ENCODE results near the gene KRT76. TPM values are rescaled to one million over a fixed set of nuclear protein-coding genes. Genes with fewer than 3 reads are reported as not detected.

KRT76 gene
- total RNA-seq, 1 donor = not detected

DNA sequence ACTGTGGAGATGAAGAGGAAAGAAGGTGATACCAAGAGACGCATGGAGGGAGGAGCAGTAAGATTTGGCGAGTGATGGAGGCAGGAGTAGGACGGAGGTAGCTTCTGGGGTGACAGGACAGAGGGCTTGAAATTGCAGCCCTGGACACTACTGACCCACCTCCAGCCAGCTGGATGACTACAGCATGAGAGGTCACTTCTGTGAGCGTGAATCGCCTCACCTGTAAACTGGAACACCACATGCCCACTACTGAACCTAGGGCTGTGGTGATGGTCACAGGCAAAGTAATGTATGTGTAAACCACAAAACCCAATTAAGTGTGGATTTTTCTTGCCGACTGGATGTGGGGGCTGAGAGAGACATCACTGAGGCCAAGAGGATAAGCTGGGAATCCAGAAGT is 43.4 kb upstream of the KRT76 start:
- Histone ChIP-seq H3K27ac (ENCODE audit: low read depth, low read length) (no peak overlapping the region), H3K4me1 (ENCODE audit: insufficient read depth, low read length) (peaks cover 7% of the 10 kb centered on the region), H4K20me1 (ENCODE audit: insufficient read depth, low read length) (no peaks in the 10 kb centered on the region), H3K9me3 (ENCODE audit: low read depth, low read length) (no peaks in the 10 kb centered on the region), H3K4me2 (ENCODE audit: insufficient read depth, low read length) (no peak overlapping the region), H3K36me3 (ENCODE audit: insufficient read depth, low read length) (no peaks in the 10 kb centered on the region), H3K27me3 (ENCODE audit: insufficient read depth, low read length) (peaks cover 23% of the 10 kb centered on the region), H3K79me2 (ENCODE audit: insufficient read depth, low read length) (no peaks in the 10 kb centered on the region), H2AFZ (ENCODE audit: low read length) (no peak overlapping the region), H3K4me3 (ENCODE audit: insufficient read depth, low read length) (no peak overlapping the region)
- TF ChIP-seq, protein P1, sequence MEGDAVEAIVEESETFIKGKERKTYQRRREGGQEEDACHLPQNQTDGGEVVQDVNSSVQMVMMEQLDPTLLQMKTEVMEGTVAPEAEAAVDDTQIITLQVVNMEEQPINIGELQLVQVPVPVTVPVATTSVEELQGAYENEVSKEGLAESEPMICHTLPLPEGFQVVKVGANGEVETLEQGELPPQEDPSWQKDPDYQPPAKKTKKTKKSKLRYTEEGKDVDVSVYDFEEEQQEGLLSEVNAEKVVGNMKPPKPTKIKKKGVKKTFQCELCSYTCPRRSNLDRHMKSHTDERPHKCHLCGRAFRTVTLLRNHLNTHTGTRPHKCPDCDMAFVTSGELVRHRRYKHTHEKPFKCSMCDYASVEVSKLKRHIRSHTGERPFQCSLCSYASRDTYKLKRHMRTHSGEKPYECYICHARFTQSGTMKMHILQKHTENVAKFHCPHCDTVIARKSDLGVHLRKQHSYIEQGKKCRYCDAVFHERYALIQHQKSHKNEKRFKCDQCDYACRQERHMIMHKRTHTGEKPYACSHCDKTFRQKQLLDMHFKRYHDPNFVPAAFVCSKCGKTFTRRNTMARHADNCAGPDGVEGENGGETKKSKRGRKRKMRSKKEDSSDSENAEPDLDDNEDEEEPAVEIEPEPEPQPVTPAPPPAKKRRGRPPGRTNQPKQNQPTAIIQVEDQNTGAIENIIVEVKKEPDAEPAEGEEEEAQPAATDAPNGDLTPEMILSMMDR (IDR thresholded peaks at IDR 0.05; ENCODE audit: extremely low read depth, low read depth, low read length) = no peak
- no peak for DNase-seq (ENCODE audit: insufficient read length, low spot score, missing footprints)

DNA sequence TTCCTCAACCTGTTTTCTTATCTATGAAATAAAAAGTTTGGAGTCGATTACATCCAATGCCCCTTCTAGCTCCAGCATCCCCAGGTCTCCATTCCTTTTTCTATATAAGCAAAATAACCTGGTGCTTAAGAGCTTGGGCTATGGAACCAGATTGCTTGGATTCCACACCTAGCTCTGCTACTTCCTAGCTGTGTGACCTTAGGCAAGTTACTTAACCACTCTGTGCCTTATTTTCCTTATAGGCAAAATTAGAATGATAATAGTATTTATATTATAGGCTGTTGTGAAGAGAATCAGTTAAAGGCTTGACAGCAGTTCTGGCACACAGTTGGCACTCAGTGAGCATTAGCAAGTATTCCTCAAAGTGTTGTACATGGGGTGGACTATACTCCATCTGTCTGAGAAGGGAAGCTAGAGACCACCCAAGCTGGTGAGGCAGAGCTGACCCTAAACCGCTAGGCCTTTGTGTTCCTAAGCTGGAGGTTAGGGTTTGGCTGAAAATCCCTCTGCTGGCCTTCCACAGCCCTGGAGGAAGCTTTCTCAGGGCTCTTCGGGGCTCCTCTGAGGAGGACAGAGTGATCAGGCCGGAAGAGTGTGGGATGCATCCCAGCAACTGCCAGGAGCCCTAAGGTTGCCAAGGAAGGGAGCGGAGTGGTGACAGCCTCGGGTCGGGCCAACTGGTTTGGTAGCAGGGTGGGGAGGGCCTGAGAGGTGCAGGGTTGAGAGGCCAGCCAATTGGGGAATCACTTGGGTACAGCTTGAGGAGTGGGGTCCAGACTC is 42.8 kb upstream of the KRT76 start:
- DNase-seq (ENCODE audit: insufficient read length, low spot score, missing footprints) = no peak
- Histone ChIP-seq H3K27me3 (ENCODE audit: insufficient read depth, low read length) (peaks cover 26% of the 10 kb centered on the region), H3K36me3 (ENCODE audit: insufficient read depth, low read length) (no peaks in the 10 kb centered on the region), H2AFZ (ENCODE audit: low read length) (no peak overlapping the region), H3K4me1 (ENCODE audit: insufficient read depth, low read length) (peaks cover 7% of the 10 kb centered on the region), H4K20me1 (ENCODE audit: insufficient read depth, low read length) (no peaks in the 10 kb centered on the region), H3K4me2 (ENCODE audit: insufficient read depth, low read length) (no peak overlapping the region), H3K4me3 (ENCODE audit: insufficient read depth, low read length) (no peak overlapping the region), H3K27ac (ENCODE audit: low read depth, low read length) (no peak overlapping the region), H3K9me3 (ENCODE audit: low read depth, low read length) (no peaks in the 10 kb centered on the region), H3K79me2 (ENCODE audit: insufficient read depth, low read length) (no peaks in the 10 kb centered on the region)
- TF ChIP-seq, protein P1 (IDR thresholded peaks at IDR 0.05; ENCODE audit: extremely low read depth, low read depth, low read length) = no peak

DNA sequence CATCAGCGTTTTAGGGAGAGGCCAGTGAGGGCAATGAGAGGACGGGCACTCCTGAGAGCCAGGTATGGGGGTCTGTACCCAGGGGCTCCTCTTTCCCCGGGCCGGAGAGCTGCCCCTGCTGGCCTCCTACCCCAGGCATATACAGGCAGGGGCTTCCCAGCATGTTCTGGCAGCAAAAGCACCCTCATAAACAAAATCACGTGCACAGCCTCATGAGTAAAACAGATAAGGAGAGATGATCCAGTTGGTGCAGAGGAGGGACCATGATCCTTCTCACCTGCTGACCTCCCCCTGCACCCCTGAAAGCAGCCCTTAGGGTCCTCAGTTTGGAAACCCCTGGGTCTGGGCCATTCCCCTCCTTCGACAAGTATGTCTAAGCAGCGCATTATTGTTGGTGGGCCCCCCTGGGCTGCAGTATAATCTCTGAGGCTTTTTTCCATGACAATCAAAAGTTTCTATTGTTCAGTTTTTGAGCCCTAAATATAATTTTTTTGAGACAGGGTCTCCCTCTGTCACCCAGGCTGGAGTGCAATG is 41.8 kb upstream of the KRT76 start:
- H3K4me3 ChIP-seq (ENCODE audit: insufficient read depth, low read length) = no peak overlapping the region
- H3K27ac ChIP-seq (ENCODE audit: low read depth, low read length) = no peak overlapping the region
- H3K4me2 ChIP-seq (ENCODE audit: insufficient read depth, low read length) = no peak overlapping the region

GRCh38 chr12:52818388-52818787 is 41.2 kb upstream of the KRT76 start:
- H2AFZ ChIP-seq (ENCODE audit: low read length) = no peak overlapping the region
- DNase-seq (ENCODE audit: insufficient read length, low spot score, missing footprints) = no peak
- no peaks in the 10 kb centered on the region for H3K9me3 ChIP-seq (ENCODE audit: low read depth, low read length)
- no peak overlapping the region for H3K4me3 ChIP-seq (ENCODE audit: insufficient read depth, low read length)
- H3K79me2 ChIP-seq (ENCODE audit: insufficient read depth, low read length) = no peaks in the 10 kb centered on the region
- TF ChIP-seq, protein P1 (IDR thresholded peaks at IDR 0.05; ENCODE audit: extremely low read depth, low read depth, low read length) = no peak
- H3K27ac ChIP-seq (ENCODE audit: low read depth, low read length) = no peak overlapping the region
- H3K4me1 ChIP-seq (ENCODE audit: insufficient read depth, low read length) = peaks cover 7% of the 10 kb centered on the region
- H3K36me3 ChIP-seq (ENCODE audit: insufficient read depth, low read length) = no peaks in the 10 kb centered on the region
- no peak overlapping the region for H3K4me2 ChIP-seq (ENCODE audit: insufficient read depth, low read length)
- no peaks in the 10 kb centered on the region for H4K20me1 ChIP-seq (ENCODE audit: insufficient read depth, low read length)
- peaks cover 28% of the 10 kb centered on the region for H3K27me3 ChIP-seq (ENCODE audit: insufficient read depth, low read length)

More for the DNA sequence above, 41.8 kb upstream of the KRT76 start:
- Histone ChIP-seq H3K79me2 (ENCODE audit: insufficient read depth, low read length) (no peaks in the 10 kb centered on the region), H4K20me1 (ENCODE audit: insufficient read depth, low read length) (no peaks in the 10 kb centered on the region), H3K9me3 (ENCODE audit: low read depth, low read length) (no peaks in the 10 kb centered on the region), H2AFZ (ENCODE audit: low read length) (no peak overlapping the region), H3K4me1 (ENCODE audit: insufficient read depth, low read length) (peaks cover 7% of the 10 kb centered on the region), H3K36me3 (ENCODE audit: insufficient read depth, low read length) (no peaks in the 10 kb centered on the region), H3K27me3 (ENCODE audit: insufficient read depth, low read length) (peaks cover 28% of the 10 kb centered on the region)
- DNase-seq (ENCODE audit: insufficient read length, low spot score, missing footprints) = no peak
- TF ChIP-seq, protein P1 (IDR thresholded peaks at IDR 0.05; ENCODE audit: extremely low read depth, low read depth, low read length) = no peak

Measured in osteoblast (primary cell).